H9 (cell line): ENCODE data around the gene HSD17B8. TPM values are rescaled to one million over a fixed set of nuclear protein-coding genes. Genes with fewer than 3 reads are reported as not detected.

ENCODE experiments used
- DNase-seq: peaks from one replicate; pipeline ENCODE4 v3.0.0-alpha.2; 2017
- H2AFZ ChIP-seq: one replicate; pipeline ENCODE4 v1.6.1; 2013; ENCODE audit warnings: mild to moderate bottlenecking, low read length, control low read depth, moderate library complexity
- H2AK5ac ChIP-seq: 2 replicates; pipeline ENCODE4 v1.6.1; 2013; ENCODE audit warnings: low read length, control low read depth, mixed read lengths; ENCODE audit not compliant: insufficient read length
- H2BK120ac ChIP-seq: one replicate; pipeline ENCODE4 v1.6.1; 2013; ENCODE audit warnings: low read depth, mild to moderate bottlenecking, low read length, control low read depth, inconsistent platforms; ENCODE audit not compliant: poor library complexity, severe bottlenecking
- H2BK12ac ChIP-seq: 2 replicates; pipeline ENCODE4 v1.6.1; 2013; ENCODE audit warnings: low read length, control low read depth, mixed read lengths, low read depth; ENCODE audit not compliant: insufficient read length
- H2BK15ac ChIP-seq: 2 replicates; pipeline ENCODE4 v1.6.1; 2013; ENCODE audit warnings: low read depth, low read length, control low read depth
- H2BK20ac ChIP-seq: one replicate; pipeline ENCODE4 v1.6.1; 2013; ENCODE audit warnings: low read depth, mild to moderate bottlenecking, low read length, control low read depth, inconsistent platforms; ENCODE audit not compliant: poor library complexity, severe bottlenecking
- H2BK5ac ChIP-seq: 2 replicates; pipeline ENCODE4 v1.6.1; 2013; ENCODE audit warnings: low read length, control low read depth, mixed read lengths; ENCODE audit not compliant: insufficient read length
- H3K14ac ChIP-seq: 2 replicates; pipeline ENCODE4 v1.6.1; 2013; ENCODE audit warnings: low read length, control low read depth; ENCODE audit not compliant: insufficient read depth
- H3K18ac ChIP-seq: 2 replicates; pipeline ENCODE4 v1.6.1; 2013; ENCODE audit warnings: low read depth, mild to moderate bottlenecking, mixed read lengths, low read length, control low read depth; ENCODE audit not compliant: insufficient read length
- H3K23ac ChIP-seq: 2 replicates; pipeline ENCODE4 v1.6.1; 2013; ENCODE audit warnings: low read length, control low read depth, mixed read lengths, low read depth; ENCODE audit not compliant: insufficient read length
- H3K23me2 ChIP-seq: 2 replicates; pipeline ENCODE4 v1.6.1; 2013; ENCODE audit warnings: low read depth, mild to moderate bottlenecking, mixed read lengths, low read length, control low read depth; ENCODE audit not compliant: insufficient read length, poor library complexity, severe bottlenecking
- H3K27ac ChIP-seq: 2 replicates; pipeline ENCODE4 v1.5.1; 2013; ENCODE audit warnings: low read length, control low read depth, mixed read lengths, low read depth; ENCODE audit not compliant: insufficient read length
- H3K27me3 ChIP-seq: 2 replicates; pipeline ENCODE4 v1.6.1; 2013; ENCODE audit warnings: low read length, control low read depth, inconsistent platforms; ENCODE audit not compliant: insufficient read depth
- H3K4ac ChIP-seq: 2 replicates; pipeline ENCODE4 v1.6.1; 2013; ENCODE audit warnings: low read depth, mild to moderate bottlenecking, control low read depth, inconsistent platforms, low read length, moderate library complexity
- H3K4me1 ChIP-seq: 2 replicates; pipeline ENCODE4 v1.6.1; 2013; ENCODE audit warnings: low read length, control low read depth, inconsistent platforms; ENCODE audit not compliant: insufficient read depth
- H3K4me2 ChIP-seq: 2 replicates; pipeline ENCODE4 v1.6.1; 2013; ENCODE audit warnings: low read length, control low read depth, mixed read lengths; ENCODE audit not compliant: insufficient read length, insufficient read depth
- H3K56ac ChIP-seq: 2 replicates; pipeline ENCODE4 v1.6.1; 2013; ENCODE audit warnings: low read depth, mild to moderate bottlenecking, mixed read lengths, low read length, control low read depth; ENCODE audit not compliant: insufficient read length
- H3K79me1 ChIP-seq: 2 replicates; pipeline ENCODE4 v1.6.1; 2013; ENCODE audit warnings: low read depth, mild to moderate bottlenecking, moderate library complexity, low read length, control low read depth, inconsistent platforms; ENCODE audit not compliant: insufficient read depth, poor library complexity, severe bottlenecking
- H3K79me2 ChIP-seq: 2 replicates; pipeline ENCODE4 v1.6.1; 2013; ENCODE audit warnings: low read length, control low read depth, inconsistent platforms; ENCODE audit not compliant: insufficient read depth
- H3K9ac ChIP-seq: 2 replicates; pipeline ENCODE4 v1.6.1; 2013; ENCODE audit warnings: low read length, control low read depth, mixed read lengths; ENCODE audit not compliant: insufficient read length; ENCODE audit errors: extremely low read depth
- H3K9me3 ChIP-seq: one replicate; pipeline ENCODE4 v1.6.1; 2013; ENCODE audit warnings: low read depth, low read length, inconsistent platforms; ENCODE audit not compliant: control insufficient read depth
- H3T11ph ChIP-seq: one replicate; pipeline ENCODE4 v1.6.1; 2013; ENCODE audit warnings: mild to moderate bottlenecking, low read length, control low read depth, inconsistent platforms
- H4K20me1 ChIP-seq: one replicate; pipeline ENCODE4 v1.6.1; 2013; ENCODE audit not compliant: control insufficient read depth, insufficient read length, insufficient read depth
- H4K5ac ChIP-seq: 2 replicates; pipeline ENCODE4 v1.6.1; 2013; ENCODE audit warnings: low read depth, mild to moderate bottlenecking, mixed read lengths, low read length, control low read depth; ENCODE audit not compliant: insufficient read length
- H4K8ac ChIP-seq: replicated peaks from 2 replicates; pipeline ENCODE4 v1.6.1; 2013; ENCODE audit warnings: low read length, control low read depth, mixed read lengths, low read depth; ENCODE audit not compliant: insufficient read length
- H4K91ac ChIP-seq: 2 replicates; pipeline ENCODE4 v1.6.1; 2013; ENCODE audit warnings: low read depth, mild to moderate bottlenecking, moderate library complexity, mixed read lengths, low read length, control low read depth; ENCODE audit not compliant: insufficient read length
- H3K27ac Mint-ChIP-seq, 3 experiments: 2 replicates in 2 of 3; 3 replicates in 1 of 3; pipeline ENCODE4 v1.8.0; 2020 to 2021; ENCODE audit warnings: mixed read lengths in 3 of 3, mild to moderate bottlenecking in 1 of 3, moderate library complexity in 1 of 3
- H3K27me3 Mint-ChIP-seq: 2 replicates; pipeline ENCODE4 v1.8.0; 2021; ENCODE audit warnings: low read depth, mild to moderate bottlenecking, moderate library complexity, mixed read lengths
- H3K36me3 Mint-ChIP-seq, 3 experiments: 2 replicates in 2 of 3; 3 replicates in 1 of 3; pipeline ENCODE4 v1.8.0; 2020 to 2021; ENCODE audit warnings: low read depth in 3 of 3, mixed read lengths in 3 of 3; ENCODE audit not compliant: insufficient read depth in 1 of 3
- H3K4me1 Mint-ChIP-seq, 2 experiments: 2 replicates each; pipeline ENCODE4 v1.8.0; 2020; ENCODE audit warnings: mixed read lengths in 2 of 2
- H3K4me3 Mint-ChIP-seq, 2 experiments: 2 replicates in 1 of 2; 3 replicates in 1 of 2; pipeline ENCODE4 v1.8.0; 2020 to 2021; ENCODE audit warnings: mild to moderate bottlenecking in 2 of 2, mixed read lengths in 2 of 2, moderate library complexity in 1 of 2
- H3K9me3 Mint-ChIP-seq, 2 experiments: 2 replicates in 1 of 2; 3 replicates in 1 of 2; pipeline ENCODE4 v1.8.0; 2020; ENCODE audit warnings: mild to moderate bottlenecking in 2 of 2, mixed read lengths in 2 of 2, moderate library complexity in 1 of 2
- CTCF ChIP-seq: fragments of 200-600 bp; sonication (generic); conservative IDR thresholded peaks from 3 replicates; pipeline ENCODE4 v1.8.0; 2021; ENCODE audit warnings: antibody characterized with exemption, mild to moderate bottlenecking
- WGBS: extraction: QIAGEN DNeasy Blood & Tissue Kit; methylation state at CpG from one replicate; pipeline ENCODE4 v1.1.7; 2013; ENCODE audit warnings: missing lambda C conversion rate, low lambda C conversion rate, mixed read lengths; ENCODE audit not compliant: insufficient read length; ENCODE audit errors: extremely low coverage; 5-methylcytosine and 5-hydroxymethylcytosine counted together
- total RNA-seq: library from RNA; stranded (reverse); gene quantifications from 2 replicates; pipeline ENCODE4 v1.2.1, GENCODE V29; 2021

The HSD17B8 gene
- total RNA-seq, 1 experiment from 2014 or later: 7.1 TPM

DNA sequence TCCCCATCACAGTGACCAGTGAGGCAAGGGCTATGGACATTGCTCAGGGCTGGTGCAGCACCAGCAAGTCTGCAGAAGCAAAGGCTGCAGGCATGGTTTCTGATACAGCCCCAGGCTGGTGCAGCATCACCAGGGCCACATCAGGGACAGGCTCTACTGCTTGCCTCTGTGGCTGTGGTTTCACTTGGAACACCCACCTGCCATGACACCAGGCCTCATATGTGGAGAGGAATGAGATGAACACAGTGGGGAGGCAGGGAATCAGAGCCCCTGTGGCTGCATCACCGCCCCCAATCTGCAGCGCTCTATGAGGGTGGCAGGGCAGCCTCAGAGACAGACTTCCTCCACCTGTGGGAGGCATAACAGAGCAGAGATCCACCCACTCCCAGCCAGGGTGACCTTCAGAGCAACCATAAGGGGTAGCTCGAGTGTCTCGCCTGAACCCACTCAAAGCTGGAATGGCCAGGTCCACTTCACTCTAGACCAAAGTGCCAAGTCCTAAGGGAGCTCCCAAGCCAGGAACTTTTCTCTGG is 11.7 kb downstream of the HSD17B8 start:
- Histone ChIP-seq H4K20me1 (no peaks in the 10 kb centered on the region), H2BK12ac (no peak overlapping the region), H4K8ac (no peak overlapping the region), H3K56ac (no peak overlapping the region), H2BK15ac (no peak overlapping the region), H3K27ac (no peak overlapping the region), H2BK120ac (no peak overlapping the region), H3K18ac (no peak overlapping the region), H3K27me3 (peaks cover 62% of the 10 kb centered on the region), H2AK5ac (no peak overlapping the region), H4K91ac (no peak overlapping the region), H3K23ac (no peak overlapping the region), H3K14ac (no peak overlapping the region; the same call in 1 of the 2 replicates), H3K23me2 (peaks cover 11% of the 10 kb centered on the region), H3K79me1 (no peaks in the 10 kb centered on the region), H3K79me2 (no peaks in the 10 kb centered on the region), H3K4me2 (no peak overlapping the region), H3K4ac (no peak overlapping the region), H2BK20ac (no peak overlapping the region), H4K5ac (no peak overlapping the region), H3K9ac (no peak overlapping the region), H3K4me1 (no peaks in the 10 kb centered on the region), H2AFZ (no peak overlapping the region), H3T11ph (no peak overlapping the region), H2BK5ac (no peak overlapping the region), H3K9me3 (no peaks in the 10 kb centered on the region)
- H3K4me3 Mint-ChIP-seq: no peak overlapping the region
- TF ChIP-seq CTCF: no peak
- no CpG with 5 or more reads among the region's 4 CpGs for WGBS
- peaks cover 99% of the 10 kb centered on the region for H3K27me3 Mint-ChIP-seq
- H3K36me3 Mint-ChIP-seq: peaks cover 0 to 7% (median 0%) of the 10 kb centered on the region in 3 experiments; a peak in 4 of 7 replicates
- no peak overlapping the region for H3K27ac Mint-ChIP-seq
- peaks cover 0 to 7% of the 10 kb centered on the region in 2 experiments; a peak in 2 of 5 replicates for H3K9me3 Mint-ChIP-seq
- H3K4me1 Mint-ChIP-seq: peaks cover 30 to 42% of the 10 kb centered on the region in 2 experiments
- no peak for DNase-seq
